SK-N-SH (cell line): ENCODE results near the gene RAB4A.

ENCODE experiments used
- POLR2AphosphoS5 ChIP-seq: IDR thresholded peaks from 2 replicates; pipeline ENCODE4 v1.6.1; 2012; ENCODE audit warnings: low read depth, low read length
- RFX5 ChIP-seq: IDR thresholded peaks from 2 replicates; pipeline ENCODE4 v1.6.1; 2012; ENCODE audit warnings: mild to moderate bottlenecking, improper control_type of control experiment, low read length
- TCF12 ChIP-seq: IDR thresholded peaks from 2 replicates; pipeline ENCODE4 v1.4.0; 2012
- YY1 ChIP-seq: IDR thresholded peaks from 2 replicates; pipeline ENCODE4 v1.4.0; 2012; ENCODE audit warnings: low read depth, mild to moderate bottlenecking

DNA sequence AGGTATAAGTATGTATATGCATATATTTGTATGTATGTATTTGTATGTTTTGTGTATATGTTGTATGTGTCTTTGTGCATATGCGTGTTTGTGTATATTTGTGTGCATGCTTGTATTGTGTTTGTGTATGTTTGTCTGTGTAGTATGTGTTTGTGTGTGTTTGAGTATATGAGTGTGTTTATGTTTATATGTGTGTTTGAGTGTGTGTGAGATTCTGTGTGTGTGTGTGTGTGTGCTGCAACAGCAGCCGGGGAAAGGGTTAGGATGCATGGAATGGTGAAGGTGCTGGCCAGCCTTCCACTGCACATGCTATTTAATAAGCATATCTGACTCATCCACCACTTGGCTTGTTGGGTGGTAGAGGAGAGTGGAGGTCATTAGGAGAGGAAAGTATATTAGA, 46.6 kb upstream of the RAB4A start:
- no peak for TF ChIP-seq YY1
- no peak for TF ChIP-seq RFX5
- TF ChIP-seq POLR2AphosphoS5, result no peak
- no peak for TF ChIP-seq TCF12
